ENCODE data around the gene PSD4. TPM values are rescaled to one million over a fixed set of nuclear protein-coding genes. Genes with fewer than 3 reads are reported as not detected.

The PSD4 gene
- total and polyA plus RNA-seq, 10 of the 15 experiments (the other 5 are each of a cell fraction or from before 2014, with no cell fraction given), result 0.68 to 114 (median 35.1) TPM

GRCh38 chr2:113124181-113124961 lies 49.4 kb upstream of the PSD4 start (continued):
- TF ChIP-seq CEBPZ (IDR thresholded peaks at IDR 0.05; ENCODE audit: low read depth, low read length) (no peak), RUNX3 (IDR thresholded peaks at IDR 0.05; ENCODE audit: low read length) (peak; percentile 85), EP300 (IDR thresholded peaks at IDR 0.05; ENCODE audit: borderline replicate concordance in 1 of 2, control insufficient read depth in 1 of 2, low read depth in 2 of 2, low read length in 2 of 2) (no peak), SMAD5 (IDR thresholded peaks at IDR 0.05; ENCODE audit: low read depth) (no peak), MTA2 (IDR thresholded peaks at IDR 0.05; ENCODE audit: low read depth) (no peak), CHD4 (IDR thresholded peaks at IDR 0.05) (no peak), IKZF2 (IDR thresholded peaks at IDR 0.05) (peak; percentile 59 to 71), TCF7 (IDR thresholded peaks at IDR 0.05; ENCODE audit: borderline replicate concordance) (no peak), ZNF217 (IDR thresholded peaks at IDR 0.05) (no peak)

All from GM12878 (cell line).